ENCODE results near the gene VPS13C. TPM values are rescaled to one million over a fixed set of nuclear protein-coding genes. Genes with fewer than 3 reads are reported as not detected.

VPS13C gene
- total and polyA plus RNA-seq, 2 experiments from 2014 or later, result 10.2 to 20.5 TPM

DNA sequence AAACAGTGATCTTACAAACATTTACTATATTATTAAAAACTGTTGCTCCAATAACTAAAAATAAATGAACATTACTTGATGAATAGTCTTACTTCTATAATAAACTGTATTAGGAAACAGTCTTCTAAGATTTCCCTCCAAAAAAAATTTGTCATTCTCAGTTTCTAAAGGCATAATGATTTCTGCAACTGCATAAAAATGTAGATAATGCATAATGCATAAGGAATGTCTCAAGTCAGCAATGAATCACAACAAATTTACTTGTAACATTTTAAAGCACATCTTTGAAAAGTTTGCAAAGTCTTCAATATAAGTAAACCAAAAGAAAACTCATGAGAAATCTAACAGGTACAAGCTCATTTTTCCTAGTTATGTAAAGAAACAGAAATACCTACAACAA lies 113.5 kb downstream of the VPS13C start (continued):
- TF ChIP-seq, protein P1, sequence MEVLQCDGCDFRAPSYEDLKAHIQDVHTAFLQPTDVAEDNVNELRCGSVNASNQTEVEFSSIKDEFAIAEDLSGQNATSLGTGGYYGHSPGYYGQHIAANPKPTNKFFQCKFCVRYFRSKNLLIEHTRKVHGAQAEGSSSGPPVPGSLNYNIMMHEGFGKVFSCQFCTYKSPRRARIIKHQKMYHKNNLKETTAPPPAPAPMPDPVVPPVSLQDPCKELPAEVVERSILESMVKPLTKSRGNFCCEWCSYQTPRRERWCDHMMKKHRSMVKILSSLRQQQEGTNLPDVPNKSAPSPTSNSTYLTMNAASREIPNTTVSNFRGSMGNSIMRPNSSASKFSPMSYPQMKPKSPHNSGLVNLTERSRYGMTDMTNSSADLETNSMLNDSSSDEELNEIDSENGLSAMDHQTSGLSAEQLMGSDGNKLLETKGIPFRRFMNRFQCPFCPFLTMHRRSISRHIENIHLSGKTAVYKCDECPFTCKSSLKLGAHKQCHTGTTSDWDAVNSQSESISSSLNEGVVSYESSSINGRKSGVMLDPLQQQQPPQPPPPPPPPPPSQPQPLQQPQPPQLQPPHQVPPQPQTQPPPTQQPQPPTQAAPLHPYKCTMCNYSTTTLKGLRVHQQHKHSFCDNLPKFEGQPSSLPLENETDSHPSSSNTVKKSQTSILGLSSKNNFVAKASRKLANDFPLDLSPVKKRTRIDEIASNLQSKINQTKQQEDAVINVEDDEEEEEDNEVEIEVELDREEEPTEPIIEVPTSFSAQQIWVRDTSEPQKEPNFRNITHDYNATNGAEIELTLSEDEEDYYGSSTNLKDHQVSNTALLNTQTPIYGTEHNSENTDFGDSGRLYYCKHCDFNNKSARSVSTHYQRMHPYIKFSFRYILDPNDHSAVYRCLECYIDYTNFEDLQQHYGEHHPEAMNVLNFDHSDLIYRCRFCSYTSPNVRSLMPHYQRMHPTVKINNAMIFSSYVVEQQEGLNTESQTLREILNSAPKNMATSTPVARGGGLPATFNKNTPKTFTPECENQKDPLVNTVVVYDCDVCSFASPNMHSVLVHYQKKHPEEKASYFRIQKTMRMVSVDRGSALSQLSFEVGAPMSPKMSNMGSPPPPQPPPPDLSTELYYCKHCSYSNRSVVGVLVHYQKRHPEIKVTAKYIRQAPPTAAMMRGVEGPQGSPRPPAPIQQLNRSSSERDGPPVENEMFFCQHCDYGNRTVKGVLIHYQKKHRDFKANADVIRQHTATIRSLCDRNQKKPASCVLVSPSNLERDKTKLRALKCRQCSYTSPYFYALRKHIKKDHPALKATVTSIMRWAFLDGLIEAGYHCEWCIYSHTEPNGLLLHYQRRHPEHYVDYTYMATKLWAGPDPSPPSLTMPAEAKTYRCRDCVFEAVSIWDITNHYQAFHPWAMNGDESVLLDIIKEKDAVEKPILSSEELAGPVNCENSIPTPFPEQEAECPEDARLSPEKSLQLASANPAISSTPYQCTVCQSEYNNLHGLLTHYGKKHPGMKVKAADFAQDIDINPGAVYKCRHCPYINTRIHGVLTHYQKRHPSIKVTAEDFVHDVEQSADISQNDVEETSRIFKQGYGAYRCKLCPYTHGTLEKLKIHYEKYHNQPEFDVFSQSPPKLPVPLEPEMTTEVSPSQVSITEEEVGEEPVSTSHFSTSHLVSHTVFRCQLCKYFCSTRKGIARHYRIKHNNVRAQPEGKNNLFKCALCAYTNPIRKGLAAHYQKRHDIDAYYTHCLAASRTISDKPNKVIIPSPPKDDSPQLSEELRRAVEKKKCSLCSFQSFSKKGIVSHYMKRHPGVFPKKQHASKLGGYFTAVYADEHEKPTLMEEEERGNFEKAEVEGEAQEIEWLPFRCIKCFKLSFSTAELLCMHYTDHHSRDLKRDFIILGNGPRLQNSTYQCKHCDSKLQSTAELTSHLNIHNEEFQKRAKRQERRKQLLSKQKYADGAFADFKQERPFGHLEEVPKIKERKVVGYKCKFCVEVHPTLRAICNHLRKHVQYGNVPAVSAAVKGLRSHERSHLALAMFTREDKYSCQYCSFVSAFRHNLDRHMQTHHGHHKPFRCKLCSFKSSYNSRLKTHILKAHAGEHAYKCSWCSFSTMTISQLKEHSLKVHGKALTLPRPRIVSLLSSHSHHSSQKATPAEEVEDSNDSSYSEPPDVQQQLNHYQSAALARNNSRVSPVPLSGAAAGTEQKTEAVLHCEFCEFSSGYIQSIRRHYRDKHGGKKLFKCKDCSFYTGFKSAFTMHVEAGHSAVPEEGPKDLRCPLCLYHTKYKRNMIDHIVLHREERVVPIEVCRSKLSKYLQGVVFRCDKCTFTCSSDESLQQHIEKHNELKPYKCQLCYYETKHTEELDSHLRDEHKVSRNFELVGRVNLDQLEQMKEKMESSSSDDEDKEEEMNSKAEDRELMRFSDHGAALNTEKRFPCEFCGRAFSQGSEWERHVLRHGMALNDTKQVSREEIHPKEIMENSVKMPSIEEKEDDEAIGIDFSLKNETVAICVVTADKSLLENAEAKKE (CRISPR knock-in tag; IDR thresholded peaks at IDR 0.05), result no peak
- TF ChIP-seq EZH2 (IDR thresholded peaks at IDR 0.05; ENCODE audit: low read depth, unreplicated experiment) (no peak), ZNF331 (CRISPR knock-in tag; IDR thresholded peaks at IDR 0.05; ENCODE audit: low read depth) (no peak), ZNF114 (CRISPR knock-in tag; IDR thresholded peaks at IDR 0.05) (no peak), STAT1 (IDR thresholded peaks at IDR 0.05; ENCODE audit: unreplicated experiment) (no peak), CREB1 (CRISPR knock-in tag; IDR thresholded peaks at IDR 0.05; ENCODE audit: low read depth) (no peak), EZH2phosphoT487 (IDR thresholded peaks at IDR 0.05; ENCODE audit: unreplicated experiment) (no peak), CTCF (conservative IDR thresholded peaks at IDR 0.05; ENCODE audit: low read depth in 2 of 2) (no peak), ETS1 (IDR thresholded peaks at IDR 0.05) (no peak), POLR2AphosphoS5 (IDR thresholded peaks at IDR 0.05; ENCODE audit: low read depth) (no peak), JUNB (IDR thresholded peaks at IDR 0.05; ENCODE audit: unreplicated experiment) (no peak)

Data from GM23338 (cell line).